DMS53 (cell line): ENCODE results near the gene KIF21A.

Experiments used
- DNase-seq: peaks from one replicate; lab custom pipeline; 2025; lab: John Stamatoyannopoulos, UW

KIF21A gene, protein sequence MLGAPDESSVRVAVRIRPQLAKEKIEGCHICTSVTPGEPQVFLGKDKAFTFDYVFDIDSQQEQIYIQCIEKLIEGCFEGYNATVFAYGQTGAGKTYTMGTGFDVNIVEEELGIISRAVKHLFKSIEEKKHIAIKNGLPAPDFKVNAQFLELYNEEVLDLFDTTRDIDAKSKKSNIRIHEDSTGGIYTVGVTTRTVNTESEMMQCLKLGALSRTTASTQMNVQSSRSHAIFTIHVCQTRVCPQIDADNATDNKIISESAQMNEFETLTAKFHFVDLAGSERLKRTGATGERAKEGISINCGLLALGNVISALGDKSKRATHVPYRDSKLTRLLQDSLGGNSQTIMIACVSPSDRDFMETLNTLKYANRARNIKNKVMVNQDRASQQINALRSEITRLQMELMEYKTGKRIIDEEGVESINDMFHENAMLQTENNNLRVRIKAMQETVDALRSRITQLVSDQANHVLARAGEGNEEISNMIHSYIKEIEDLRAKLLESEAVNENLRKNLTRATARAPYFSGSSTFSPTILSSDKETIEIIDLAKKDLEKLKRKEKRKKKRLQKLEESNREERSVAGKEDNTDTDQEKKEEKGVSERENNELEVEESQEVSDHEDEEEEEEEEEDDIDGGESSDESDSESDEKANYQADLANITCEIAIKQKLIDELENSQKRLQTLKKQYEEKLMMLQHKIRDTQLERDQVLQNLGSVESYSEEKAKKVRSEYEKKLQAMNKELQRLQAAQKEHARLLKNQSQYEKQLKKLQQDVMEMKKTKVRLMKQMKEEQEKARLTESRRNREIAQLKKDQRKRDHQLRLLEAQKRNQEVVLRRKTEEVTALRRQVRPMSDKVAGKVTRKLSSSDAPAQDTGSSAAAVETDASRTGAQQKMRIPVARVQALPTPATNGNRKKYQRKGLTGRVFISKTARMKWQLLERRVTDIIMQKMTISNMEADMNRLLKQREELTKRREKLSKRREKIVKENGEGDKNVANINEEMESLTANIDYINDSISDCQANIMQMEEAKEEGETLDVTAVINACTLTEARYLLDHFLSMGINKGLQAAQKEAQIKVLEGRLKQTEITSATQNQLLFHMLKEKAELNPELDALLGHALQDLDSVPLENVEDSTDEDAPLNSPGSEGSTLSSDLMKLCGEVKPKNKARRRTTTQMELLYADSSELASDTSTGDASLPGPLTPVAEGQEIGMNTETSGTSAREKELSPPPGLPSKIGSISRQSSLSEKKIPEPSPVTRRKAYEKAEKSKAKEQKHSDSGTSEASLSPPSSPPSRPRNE (N-terminal part only)

DNA sequence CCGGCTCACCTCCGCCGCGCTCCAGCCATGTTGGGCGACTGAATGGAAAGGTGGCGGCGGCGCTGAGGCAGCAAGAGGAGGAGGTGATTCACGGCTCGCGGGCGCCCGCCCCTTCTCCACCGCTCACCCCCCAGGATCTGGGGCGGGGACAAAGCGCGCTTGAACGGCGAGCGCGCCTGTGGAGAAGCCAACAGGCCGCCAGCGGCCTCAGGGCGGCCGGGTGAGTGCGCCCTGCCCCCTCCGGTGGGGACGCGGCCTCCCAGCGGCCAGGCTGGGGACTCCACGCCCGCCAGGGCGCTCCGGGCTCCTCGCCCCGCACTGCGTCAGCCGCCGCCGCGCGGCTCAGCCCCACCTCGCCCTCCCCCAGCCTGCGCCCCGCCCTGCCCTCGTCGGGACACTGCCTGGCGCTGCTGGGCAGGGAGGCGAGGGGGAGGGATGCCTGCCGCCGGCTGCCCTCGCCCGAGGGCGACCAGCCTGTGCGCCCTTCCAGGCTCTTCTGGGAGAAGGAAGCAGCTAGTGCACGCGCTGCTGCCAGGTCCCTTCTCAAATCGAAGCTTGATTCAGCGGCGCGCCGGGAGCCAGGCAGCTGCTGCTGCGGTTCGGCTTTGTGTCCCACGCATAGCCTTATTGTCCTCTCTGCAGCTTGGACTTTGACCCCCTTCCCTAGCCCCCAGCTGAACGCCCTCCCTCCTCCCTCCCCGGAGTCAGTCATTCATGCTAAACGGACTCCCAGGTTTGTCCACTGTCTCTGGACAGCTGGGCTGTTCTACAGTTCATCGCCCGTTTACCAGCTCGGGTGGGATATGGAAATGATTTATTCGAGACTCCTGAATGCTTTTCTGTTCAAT is at the start of gene KIF21A:
Gene KIF21A (minus strand): TSS at position 40 of the 848 bp plus-strand sequence. CDS start 150 bp downstream, outside the sequence.
- peak; percentile 99 for DNase-seq

DNA sequence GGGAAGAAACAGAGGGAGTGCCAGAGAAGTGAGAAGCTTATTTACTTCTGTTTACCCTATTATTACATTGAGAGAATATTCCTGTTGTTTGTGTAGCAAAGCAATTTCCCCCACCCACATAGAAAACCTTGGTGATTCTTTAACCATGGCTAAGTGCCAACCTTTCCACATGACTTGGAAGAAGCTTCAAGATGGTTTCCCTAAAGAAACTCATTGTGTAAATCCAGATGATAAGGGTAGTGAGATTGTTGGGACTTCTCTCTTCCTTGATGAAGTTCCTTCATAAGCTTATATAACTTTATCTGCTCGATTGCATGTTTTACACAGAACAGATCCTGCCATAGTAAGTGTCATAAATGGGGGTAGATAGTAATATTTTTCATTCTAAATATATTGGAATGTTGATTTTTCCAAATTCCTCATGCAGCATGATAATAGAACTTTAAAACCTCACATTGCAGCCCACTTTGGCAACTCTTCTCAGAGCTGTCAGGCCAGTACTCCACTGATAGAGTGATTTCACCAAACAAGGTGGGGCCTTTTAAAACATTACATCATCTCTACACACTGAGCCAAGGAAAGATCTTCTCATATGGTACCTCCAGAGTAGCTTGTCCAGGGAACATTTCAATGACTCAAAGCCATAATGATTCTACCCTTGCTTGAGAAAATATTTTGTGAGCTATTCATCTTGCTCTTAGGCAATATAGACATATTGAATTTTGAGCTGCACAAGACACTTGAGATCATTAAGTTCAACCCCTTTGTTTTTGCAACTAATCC is 47.8 kb upstream of the KIF21A start:
- no peak for DNase-seq

DNA sequence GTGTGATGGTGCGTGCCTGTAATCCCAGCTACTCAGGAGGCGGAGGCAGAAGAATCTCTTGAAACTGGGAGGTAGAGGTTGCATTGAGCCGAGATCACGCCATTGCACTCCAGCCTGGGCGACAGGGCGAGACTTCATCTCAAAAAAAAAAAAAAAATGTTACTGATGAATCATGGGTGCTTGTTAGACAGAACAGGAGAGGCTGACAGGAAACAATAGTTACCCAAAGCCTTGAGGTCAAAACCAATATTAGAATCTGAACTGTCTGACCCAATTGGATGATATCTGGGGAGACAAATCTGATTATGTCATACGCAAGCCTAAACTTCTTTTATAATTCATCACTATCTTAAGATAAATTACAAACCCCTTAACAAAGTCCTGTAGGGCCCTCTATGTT is 40.7 kb upstream of the KIF21A start:
- no peak for DNase-seq

DNA sequence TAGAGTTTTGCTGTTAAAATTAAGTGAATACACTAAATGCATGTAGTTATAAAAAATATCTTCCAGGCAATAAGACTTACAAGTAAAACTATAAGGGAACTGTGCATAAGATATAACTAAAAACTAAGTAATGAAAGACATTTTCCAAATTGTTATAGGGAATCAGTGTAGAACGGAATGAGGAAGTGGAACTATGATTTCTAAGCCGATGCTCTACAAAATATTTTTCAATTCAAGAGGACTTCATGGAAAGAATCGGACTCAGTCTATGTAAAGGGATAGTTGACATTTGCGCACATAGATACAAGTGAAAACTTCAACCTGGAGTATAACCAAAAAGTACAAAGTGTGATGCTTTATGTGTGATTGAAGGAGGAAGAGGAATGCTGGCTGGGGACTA is 40.1 kb upstream of the KIF21A start:
- DNase-seq: no peak

DNA sequence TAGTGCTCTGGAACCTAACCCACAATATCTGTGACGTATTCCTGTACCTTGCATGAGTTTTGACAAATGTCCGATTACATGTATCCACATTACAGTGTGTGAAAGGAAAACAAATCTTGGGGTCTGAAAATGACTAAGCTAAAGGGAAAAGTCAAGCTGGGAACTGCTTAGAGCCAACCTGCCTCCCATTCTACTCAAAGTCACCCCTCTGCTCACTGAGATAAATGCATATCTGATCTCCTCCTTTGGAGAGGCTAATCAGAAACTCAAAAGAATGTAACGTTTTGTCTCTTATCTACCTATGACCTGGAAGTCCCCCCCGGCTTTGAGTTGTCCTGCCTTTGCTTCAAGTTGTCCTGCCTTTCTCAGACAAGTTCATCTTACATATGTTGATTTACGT is 34.0 kb upstream of the KIF21A start:
- no peak for DNase-seq

DNA sequence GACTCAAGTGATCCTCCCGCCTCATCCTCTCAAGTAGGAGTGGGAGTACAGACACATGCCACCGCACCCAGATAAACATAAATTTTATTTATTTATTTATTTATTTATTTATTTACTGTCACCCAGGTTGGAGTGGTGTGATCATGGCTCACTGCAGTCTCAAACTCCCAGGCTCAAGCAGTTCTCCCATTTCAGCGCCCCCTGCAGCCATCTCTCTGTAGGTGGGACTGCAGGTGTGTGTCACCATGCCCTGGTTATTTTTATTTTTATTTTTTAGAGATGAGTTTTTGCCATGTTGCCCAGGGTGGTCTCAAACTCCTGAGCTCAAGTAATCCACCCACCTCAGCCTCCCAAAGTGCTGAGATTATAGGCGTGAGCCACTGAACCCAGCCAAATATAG is 33.2 kb upstream of the KIF21A start:
- DNase-seq: peak; percentile 59

DNA sequence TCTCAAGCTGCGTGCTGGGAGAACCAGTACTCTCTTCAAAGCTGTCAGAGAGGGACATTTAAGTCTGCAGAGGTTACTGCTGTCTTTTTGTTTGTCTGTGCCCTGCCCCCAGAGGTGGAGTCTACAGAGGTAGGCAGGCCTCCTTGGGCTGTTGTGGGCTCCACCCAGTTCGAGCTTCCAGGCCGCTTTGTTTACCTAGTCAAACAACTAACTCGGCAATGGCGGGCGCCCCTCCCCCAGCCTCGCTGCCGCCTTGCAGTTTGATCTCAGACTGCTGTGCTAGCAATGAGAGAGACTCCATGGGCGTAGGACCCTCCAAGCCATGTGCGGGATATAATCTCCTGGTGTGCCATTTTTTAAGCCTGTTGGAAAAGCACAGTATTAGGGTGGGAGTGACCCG is 32.2 kb upstream of the KIF21A start:
- peak; percentile 85 for DNase-seq

DNA sequence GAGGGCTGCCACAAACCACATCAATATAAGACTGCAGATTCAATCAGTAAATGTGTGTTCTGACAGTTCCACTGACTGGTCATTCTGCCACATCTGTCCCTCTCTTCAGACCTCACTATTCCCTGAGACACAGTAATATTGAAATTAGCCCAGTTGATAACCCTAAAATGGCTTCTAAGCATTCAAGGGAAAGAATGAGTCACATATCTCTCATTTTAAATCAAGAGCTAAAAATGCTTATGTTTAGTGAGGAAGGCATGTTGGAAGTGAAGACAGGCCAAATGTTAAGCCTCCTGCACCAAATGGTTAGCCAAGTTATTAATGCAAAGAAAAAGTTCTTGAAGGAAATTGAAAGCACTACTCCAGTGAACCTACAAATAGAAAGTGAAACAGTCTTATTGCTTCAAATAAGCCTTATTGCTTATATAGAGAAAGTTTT is 24.5 kb upstream of the KIF21A start:
- DNase-seq: no peak

DNA sequence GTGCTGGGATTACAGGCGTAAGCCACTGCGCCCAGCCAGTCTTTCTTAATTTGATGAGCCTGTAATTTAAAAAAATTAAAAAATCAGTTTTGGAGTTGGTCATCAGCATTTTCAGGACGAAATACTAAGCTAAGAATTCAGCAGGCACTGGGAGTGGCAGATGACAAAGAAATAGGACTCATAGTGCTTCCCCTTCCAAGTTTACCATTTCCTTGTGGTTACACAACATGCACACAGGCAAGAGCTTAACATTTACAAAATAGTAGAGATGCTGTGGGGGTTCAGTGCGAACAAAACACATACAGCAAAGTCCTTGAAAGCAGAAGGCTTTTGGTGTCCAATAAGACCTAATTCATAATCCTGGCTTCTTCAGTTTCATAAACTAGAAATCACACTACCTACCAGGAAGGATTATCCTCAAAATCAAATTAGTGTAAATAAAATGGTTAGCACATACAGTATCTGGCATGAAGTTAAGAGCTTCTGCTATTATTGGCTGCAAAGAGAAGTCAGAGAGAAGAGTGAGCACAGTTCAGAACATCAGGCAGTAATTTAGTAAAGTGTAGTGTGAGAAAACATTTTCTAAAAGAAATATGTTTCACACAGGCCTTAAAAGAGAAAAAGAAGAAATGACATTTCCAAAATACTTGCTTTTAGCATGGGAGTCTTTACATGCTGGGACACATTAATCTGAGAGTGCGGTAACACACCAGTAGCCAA is 22.2 kb upstream of the KIF21A start:
- no peak for DNase-seq

DNA sequence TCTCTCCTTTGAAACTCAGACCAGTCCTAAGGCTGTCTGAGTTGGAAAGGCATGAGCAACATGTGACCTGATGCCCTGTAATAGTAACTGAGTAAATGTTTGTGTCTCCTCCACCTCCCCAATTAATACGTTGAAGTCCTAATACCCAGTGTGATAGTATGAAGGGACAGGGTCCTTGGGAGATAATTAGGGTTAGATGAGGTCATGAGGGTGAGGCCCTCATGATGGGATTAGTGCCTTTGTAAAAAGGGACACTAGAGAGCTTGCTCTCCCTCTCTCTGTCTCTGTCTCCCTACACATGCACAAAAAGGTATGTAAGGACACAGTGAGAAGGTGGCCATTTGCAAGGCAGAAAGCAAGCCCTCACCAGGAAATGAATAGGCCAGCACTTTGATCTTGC is 18.1 kb upstream of the KIF21A start:
- no peak for DNase-seq

DNA sequence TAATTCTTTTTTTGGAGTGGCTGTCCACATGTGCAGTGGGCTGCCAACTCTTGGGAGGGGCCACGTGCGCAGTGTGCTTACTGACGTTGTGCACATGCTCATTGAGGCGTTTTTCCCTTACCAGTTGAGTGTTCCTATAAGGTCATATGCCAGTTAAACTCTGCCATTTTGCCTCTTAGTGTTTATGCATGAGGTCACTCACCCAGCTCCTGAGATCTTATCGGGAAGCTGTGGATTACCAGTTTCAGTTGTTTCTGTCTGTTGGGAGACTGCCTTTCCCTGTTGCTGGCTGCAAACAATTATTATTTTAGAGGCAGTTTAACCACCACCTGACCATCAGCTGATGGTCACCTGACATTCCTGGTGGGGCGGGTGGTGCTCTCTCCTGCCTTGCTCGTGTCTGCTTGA is 16.1 kb upstream of the KIF21A start:
- DNase-seq: no peak

DNA sequence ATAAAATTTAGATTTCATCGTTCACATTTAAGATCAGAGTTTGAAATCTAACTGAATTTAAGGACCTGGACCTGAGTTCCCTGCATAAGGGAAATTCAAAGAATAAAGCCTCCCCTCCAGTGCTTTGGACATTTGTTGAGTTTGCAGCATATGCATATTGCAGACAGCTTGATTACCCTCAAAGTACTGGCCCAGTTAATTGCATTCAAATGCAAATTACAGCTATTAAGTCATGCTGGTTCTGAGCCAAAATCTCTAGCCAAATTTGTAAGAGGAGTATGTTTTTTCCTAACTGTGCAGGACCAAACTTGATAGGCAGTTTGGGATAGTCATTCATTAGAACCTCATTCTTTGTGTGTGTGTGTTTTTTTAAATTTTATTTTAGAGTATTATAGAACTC is 9.1 kb upstream of the KIF21A start:
- no peak for DNase-seq

DNA sequence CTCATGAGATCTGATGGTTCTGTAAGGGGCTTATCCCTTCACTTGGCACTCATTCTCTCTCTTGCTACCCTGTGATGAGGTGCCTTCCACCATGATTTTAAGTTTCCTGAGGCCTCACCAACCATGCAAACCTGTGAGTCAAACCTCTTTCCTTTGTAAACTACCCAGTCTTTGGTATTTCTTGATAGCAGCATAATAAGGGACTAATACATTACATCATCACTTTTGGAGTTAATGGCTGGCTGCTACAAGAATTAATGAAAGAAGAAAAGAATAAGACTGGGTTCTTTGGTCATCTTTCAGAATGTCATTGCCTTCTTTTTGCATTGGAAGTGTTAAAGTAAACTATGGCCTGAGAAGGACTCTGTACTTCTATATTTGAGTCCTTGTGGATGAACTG is 5.1 kb upstream of the KIF21A start:
- DNase-seq: no peak

DNA sequence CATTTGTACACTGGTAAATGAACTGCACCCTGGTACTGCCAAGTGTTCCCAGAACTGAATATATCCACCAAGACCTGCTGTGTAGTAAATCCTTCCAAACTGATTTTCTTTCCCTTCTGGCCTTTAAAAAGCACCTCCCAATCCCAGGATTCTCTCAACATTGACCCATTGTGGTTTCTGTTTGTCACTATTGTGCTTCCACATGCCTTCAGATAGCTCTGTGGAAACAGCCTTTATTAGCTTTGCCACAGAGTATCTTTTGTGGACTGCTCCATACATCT is 949 bp upstream of the KIF21A start:
- peak; percentile 65 for DNase-seq

DNA sequence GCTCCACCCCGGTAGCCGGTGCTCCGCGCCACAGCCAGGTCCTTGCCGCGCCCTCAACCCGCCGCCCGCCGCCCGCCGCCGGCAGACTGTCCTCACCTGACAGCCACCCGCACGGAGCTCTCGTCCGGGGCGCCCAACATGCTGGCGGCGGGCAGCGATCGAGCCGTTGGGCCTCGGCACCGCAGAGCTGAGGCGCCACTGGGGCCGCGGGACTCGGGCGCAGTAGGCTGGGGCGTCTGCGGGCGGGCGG is 164 bp downstream of the KIF21A start:
- no peak for DNase-seq

DNA sequence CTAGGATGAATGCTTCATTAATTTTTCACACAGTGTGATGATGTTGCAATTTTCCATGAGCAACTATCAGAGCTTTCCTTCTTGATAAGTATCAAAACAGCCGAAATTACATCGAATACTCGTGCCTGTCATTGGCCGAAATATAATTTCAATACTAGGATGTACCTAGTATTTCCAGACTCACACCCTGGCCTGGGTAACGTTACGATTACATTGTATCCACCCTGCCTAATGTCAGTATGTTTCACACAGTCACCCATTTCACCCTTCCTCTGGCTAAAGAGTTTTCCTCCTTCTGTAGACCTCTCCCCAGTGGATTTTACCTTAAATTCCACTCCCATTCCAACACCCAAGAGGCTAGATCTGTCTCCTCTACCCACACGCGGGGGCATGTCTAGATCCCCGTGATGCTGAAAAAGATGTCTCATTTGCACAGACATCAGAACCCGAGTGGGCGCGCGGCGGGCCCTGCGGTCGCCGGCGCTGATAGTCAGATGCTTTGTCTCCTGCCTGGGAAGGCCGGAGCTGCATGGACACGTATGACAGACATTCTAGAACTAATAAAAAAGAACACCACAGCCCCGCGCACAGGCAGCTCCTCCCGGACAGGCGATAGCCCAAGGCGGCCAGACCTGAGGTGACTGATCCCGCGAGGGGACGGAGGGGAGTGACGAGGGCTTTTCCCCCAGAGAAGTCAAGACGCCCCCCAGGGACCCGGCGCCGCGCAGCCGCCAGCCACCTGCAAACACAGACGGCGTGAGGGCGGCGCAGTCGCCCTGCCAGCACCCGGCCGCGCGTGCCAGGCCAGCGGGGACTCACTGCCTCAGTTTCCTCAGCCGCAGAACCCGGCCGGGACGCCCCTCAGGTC is 723 bp downstream of the KIF21A start:
- peak; percentile 81 for DNase-seq

DNA sequence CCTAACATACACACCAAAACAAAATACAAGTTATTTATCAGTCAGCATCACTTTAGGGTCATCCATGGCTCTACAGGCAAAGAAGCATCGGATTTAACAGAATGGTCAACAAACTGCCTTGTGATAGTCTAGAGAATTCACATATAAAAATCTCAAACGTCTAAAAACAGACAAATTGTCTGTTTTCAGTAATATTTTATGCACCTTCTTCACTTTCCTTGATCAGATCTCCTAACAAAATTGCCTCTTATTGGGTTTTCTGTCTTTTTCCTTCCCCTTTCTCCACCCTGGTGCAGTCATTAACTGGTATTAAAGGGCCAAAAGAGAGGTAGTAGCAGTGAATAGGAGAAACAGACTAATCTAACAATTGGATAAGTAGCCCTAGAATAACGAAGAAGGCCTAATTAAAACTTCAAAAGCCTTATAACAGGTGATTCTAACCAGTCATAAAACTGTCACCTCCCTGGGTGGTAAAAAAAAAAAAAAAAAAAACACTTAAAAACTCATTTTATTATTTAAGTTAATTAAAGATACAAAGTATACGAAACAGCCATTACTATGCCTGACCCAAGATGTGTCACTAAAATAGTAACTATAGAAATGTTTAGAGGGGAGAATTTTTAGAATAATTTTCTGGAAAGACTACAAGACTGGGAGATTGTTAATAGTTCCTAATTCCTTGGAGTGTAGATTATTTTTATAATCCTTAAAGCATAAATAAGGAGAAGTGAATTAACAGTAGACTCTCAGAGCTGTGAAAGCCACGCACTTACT is 1.5 kb downstream of the KIF21A start:
- DNase-seq: no peak

DNA sequence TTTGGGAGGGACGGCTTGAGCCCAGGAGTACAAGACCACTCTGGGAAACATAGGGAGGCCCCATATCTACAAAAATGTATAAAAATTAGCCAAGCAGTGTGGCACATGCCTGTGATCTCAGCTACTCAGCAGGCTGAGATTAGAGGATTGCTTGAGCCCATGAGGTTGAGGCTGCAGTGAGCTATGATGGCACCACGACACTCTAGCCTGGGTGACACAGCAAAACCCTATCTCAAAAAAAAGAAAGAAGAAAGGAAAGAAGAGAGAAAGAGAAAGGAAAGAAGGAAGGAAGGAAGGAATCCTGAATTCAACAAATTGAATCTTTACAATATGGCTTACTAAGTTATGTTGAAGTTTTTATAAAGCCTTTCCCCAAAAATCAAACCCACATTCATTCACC is 2.1 kb downstream of the KIF21A start:
- no peak for DNase-seq

DNA sequence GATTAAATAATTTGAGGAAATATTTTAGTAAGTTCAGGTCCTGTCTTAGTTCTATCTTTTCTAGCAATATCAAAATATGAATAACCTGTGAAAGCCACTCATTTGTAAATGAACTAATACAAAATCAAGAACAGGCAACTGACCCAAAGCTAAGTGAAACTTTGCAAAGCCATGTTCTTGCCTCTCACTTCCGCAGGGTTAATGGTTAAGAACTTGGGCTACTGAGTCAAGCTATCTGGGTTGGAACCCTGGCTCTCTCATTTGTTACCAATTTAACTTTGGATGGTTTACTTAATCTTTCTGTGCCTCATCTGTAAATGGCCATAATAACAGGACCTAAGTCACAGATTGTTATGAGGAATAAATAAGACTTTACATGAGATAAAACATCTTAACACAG is 2.8 kb downstream of the KIF21A start:
- no peak for DNase-seq
